Measurements from ENCODE around the gene MYH11.

GRCh38 chr16:15834502-15834901 is 22.3 kb downstream of the MYH11 start:
- TF ChIP-seq CTCF (IDR thresholded peaks at IDR 0.05), result no peak
- TF ChIP-seq POLR2A (IDR thresholded peaks at IDR 0.05), result no peak

Measured in esophagus squamous epithelium (tissue), 4 donors.